Activated CD4-positive, CD25-positive, alpha-beta regulatory T cell treated with anti-CD3 and anti-CD28 coated beads, Interleukin-2, amount 50 U/mL, for 16 hours (primary cell): ENCODE results near the gene DUSP1.

ENCODE experiments used
- DNase-seq: peaks from one replicate; pipeline ENCODE4 v3.0.0-alpha.2; 2020; ENCODE audit warnings: low read depth, low spot score

Gene DUSP1

DNA sequence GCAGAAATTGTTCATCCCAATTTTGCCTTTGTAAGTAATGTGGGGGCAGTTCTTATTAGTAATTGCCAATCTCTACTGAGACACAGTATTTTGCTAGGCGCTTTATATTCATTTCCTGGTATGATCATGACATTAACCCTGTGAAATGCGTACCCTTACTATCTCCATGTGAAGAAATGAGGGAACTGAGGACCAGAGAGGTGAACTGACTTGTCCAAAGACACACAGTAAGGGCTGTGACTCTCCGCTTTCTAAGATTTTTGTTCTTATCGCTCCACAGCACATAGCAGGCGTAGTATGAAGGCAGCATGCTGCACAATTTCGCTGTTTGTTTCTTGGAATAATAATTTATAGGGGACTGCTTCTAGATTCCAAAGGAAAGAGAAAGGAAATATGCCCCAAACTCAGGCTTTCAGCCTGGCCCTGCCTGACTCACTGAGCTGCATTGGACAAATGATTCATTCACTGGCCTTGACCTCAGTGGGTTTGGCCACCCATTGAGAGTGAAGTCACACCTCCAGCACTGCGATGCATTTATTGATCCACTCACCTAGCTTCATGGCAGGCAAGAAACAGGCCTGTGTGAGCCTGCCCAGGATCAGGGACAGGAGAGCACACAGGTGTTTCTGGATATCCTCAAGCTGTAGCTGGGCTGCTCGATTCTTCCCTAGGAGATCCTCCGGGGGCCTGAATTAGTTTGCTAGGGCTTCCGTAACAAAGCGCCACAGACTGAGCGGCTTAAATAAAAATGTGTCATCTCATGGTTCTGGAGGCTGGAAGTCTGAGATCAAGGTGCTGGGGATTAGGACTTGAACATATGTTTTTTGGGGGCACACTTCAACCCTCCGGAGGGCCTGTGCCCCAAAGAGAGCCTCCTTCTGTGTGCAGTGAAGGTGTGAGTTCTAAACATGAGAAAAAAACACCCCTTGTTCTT, 7.2 kb upstream of the DUSP1 start:
- no peak for DNase-seq

DNA sequence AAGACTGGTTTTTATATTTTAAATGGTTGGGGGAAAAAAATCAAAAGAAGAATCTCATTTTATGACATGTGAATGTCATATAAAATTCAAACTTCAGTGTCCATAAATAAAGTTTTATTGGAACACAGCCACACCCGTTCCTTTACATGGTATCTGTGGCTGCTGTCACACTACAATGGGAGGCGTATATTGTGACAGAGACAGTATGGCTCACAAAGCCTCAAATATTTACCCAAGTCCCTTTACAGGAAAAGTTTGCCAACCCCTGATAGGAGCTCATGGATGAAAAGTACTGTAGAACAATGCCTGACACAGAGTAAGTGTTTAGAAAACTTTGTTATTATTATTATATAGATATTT, 5.2 kb upstream of the DUSP1 start:
- no peak for DNase-seq

DNA sequence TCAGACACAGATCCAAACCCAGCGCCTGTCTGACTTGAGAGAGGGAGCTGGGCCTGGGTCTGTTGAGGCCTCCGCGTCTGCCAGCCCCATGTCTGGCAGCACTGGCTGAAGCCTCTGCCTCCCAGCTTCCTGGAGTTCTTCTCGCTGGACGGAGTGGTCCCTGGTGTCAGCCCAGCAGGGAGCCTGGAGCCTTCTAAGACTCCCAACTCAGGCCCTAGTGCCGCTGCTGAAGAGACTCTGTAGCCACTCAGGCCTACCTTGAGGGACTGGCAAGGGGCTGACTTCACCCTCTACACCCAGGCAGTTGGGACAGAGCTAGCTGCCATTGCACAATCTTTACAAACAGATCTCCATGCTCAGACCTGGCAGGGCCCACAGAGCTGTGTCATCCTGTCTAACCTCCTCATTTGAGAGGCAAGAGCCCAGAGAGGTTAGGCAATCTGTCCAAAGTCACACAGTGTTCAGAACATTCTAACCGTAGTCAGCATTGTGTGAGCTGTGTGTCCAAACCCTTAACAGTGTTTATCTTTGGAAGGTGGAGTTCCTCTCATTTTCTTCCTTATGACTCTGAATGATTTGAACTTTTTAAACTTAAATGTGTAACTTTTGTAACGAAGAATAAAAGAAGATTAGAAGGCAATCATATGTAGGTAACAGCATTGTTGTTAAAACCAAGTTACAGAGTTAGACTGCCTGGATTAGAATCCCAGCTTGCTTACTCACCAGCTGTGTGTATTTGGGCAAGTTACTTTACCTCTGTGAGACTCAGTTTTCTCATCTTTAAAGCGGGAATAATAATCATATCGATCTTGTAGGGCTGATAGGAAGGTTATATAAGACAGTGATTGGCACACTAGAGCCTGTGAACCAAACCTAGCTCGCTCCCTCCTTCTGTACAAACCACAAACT, 4.6 kb upstream of the DUSP1 start:
- no peak for DNase-seq

DNA sequence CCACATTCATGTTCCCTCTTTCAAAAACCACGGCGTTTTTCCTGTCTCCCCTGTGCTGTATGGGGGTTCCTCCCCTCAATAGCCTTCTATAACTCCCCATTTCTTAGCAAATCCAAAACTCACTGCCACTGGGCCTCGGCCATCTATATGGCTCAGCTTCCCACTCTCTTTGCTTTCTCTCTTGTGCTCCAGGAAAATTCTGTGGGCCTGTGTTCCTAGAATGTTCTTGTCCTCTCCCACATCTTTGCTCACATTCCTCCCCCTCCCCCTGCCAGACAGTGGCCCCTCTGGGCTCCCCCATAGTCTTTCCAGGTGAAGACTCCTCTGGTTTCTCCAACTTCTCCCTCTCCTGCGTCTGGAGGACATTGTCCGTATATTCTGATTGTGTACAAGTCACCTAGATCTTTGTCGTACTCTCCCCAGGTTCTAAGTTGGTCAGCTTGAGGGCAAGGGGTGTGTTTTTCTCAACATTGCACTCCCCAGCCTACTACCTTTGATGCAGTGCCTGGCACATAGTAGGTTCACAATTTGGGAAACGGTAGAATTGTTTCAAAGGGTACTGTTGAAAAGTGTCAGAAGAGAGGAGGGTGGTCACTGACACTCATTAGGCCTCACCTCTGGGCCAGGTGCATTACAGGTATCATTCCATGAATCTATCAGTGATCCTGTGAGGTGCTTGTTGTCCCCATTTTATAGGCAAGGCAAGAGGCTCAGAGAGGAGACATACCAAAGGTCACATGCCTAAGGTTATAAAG, 3.7 kb upstream of the DUSP1 start:
- no peak for DNase-seq

DNA sequence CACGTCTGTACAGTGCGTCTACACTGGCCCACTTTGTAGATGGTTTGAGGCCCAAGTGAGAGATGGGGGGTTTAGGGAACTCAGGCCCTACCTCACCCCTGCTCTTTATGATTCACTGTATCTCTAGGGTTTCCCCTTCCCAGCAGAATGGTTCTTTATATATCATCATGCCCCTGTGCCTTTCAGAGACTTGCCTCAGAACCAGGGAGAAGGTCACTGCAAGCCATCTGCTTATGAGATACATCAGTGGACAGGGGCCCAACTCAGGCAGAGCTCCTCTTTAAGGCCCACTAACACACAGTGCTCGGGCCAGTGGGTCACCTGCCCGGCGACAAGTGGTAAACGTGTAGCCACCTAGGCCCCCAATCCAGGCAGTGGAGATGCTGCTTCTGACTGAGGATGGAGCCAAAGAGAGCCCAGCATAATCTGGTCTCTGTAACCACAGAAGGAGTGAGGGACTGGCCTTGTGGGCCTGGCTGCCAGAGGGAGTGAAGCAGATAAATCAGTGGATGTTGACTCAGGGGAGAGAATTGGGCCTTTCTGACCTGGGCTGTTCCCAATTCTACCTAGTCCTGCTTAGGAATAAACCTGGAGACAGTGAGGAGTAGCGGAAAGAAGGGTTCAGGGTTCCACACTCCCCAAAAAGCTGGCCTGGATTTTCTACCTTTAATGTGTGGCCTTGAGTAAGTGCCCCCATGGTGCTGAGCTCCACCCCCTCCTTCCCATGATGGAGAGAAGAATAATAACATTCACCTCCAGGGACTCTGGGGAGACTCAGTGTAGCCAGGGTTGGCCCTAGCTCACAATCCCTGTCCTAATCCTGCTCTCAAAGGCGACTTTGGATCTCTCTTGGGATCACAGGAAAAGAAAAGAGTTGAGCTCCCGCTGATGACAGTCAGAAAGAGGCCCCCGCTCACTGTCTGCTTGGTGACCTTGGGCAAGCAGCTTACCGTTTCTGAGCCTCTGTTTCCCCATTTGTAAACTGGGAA, 2.8 kb upstream of the DUSP1 start:
- no peak for DNase-seq

DNA sequence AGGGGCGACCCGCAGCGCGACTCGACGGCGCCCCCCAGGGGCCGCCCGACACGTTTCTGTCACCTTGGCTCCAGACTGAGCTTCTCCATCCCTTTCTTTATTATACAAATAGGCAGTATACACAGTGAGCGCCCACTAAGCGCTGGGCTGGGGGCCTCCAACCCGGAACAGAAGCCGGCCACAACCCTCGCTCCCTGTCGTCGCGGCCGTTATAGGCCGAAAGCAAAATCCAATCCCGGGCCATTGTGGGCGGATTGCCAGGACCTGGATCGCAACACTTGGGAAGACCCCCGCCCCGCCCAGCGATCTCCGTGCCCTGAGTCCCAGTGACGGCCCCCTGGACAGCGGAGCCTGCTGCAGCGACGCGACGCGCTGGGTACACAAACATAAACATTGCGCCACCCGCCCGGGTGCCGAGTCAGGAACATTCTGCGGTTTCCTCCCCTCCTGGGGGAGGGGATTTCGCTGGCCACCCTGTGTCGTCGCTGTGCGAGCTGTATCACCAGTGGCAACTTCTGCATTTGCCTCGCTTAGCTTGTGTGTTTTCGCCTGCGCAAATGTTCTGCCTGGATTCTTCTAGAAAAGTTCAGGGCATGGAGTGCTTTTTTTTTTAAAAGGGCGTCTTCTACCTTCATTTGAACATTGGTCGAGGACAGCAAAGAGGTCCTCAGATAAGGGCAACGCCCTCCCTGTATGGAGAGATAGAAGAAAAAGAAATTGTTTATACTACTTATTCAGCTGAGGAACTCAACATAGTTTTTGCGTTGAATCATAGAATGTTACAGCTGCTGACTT, 1.3 kb upstream of the DUSP1 start:
- peak; percentile 68 for DNase-seq

DNA sequence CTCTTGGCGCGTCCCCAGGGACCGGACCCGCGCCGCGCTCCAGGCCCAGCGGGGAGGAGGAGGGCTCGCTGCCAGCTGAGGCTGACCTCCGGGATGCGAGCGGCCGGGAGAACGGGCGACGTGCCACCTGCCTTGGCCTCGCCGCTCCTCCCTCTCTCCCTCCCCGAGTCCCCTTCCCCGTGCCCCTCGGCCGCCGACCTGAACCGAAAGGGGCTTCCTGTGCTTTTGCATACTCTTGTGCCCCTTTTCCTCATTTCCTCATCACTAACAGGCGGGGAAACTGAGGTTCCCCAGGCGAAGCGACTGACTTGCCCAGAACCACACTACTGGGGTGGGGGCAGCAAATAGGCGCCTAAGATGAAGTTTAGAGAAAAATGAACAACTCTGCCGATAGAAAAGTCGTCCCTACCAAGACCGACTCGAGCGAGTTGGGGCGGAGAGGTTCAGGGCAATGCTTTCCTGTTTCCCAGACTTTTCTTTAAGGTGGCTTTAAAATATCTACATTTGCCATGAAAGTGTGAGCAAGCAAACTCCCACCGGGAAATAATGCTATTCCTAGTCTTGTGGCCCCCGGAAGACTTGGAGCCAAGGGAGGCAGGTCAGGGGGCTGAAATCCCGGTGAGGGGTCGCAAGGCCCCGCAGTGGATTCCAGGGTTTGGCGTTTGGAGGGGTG, 580 bp upstream of the DUSP1 start:
- DNase-seq = no peak

DNA sequence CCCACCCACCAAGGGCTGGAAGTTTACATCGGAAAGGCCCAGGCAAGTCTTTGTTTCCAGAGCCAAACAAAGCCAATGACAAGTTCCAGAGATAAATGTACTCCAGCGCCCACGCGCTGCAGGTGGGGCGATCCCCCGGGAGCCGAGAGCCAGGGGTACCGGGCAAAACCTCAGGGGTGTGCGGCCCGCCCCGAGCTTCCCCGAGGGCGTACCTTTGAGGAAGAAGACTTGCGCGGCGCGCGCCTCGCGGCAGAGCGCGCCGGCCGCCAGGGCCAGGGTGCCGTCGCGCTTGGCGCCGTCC, 671 bp downstream of the DUSP1 start:
- DNase-seq = no peak

DNA sequence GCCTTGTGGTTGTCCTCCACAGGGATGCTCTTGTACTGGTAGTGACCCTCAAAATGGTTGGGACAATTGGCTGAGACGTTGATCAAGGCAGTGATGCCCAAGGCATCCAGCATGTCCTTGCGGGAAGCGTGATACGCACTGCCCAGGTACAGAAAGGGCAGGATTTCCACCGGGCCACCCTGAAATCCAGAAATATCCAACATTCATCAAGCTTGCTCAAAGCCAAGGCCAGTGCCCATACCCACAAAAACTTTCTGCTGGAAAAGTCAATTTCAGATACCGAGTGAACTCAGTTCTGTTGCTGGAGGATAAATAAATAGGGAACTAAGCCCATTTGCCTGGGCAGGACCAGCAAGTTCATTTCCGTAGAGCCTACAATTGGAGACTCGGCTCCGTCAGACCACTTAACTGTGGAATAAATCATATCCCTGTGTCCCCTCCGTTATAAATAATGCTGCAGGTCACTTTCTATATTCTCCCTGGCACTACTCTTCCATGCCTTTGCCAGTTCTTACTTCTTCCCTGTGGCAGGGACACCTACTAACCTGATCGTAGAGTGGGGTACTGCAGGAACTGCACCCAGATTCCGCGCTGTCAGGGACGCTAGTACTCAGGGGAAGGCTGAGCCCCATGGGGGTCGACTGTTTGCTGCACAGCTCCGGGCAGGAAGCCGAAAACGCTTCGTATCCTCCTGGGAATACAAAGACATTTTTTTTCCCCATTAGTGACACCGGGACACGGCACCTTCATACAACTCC, 1.2 kb downstream of the DUSP1 start:
- DNase-seq = no peak

DNA sequence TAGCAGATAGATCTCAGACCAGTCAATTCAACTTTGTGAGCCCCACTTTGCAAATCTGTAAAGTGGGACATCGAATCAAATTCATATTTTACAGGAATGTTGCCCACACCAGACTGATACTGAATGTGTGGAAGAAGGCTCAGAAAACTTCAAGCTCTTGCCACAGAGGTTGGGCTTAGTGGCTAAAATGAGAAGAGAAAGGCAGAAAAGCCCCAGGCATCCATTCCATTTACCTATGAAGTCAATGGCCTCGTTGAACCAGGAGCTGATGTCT, 1.7 kb downstream of the DUSP1 start:
- no peak for DNase-seq

DNA sequence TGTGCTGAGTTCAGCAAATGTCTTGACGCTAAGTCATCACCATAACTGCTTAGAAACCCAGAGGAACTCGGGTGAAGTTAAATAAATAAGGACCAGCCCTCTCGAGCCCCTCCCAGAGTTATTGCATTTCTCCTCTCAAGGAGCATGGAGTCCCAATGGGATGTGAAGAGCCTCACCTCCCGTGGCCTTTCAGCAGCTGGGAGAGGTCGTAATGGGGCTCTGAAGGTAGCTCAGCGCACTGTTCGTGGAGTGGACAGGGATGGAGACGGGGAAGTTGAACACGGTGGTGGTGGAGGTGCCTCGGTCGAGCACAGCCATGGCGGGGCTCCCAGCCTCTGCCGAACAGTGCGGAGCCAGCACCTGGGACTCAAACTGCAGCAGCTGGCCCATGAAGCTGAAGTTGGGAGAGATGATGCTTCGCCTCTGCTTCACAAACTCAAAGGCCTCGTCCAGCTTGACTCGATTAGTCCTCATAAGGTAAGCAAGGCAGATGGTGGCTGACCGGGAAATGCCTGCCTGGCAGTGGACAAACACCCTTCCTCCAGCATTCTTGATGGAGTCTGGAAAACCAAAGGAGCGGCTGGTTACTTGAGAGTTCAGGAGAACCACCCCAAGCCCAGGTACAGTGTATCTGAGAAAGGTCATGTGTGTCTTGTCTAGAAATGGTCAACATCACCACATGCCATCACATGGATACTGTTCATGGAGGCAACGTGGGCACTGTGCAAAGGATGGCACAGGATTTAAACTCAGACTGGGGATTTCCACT, 2.2 kb downstream of the DUSP1 start:
- no peak for DNase-seq

DNA sequence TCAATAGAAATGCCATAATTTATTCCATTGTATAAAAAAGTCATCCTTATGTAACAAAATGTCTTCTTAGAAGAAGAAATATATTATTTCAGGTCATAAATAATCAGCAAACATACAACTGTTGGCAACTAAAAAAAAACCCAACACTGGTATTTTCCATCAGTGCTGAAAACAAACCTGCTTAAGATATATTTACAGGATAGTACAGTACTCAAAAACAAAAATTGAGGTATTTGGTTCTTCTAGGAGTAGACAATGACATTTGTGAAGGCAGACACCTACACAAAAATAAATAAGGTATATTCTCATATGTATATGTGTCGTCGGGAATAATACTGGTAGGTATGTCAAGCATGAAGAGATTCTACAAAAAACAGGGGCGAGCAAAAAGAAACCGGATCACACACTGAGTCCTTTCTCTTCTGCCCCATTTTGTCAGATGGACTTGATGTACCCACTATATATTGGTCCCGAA, 2.9 kb downstream of the DUSP1 start:
- no peak for DNase-seq

DNA sequence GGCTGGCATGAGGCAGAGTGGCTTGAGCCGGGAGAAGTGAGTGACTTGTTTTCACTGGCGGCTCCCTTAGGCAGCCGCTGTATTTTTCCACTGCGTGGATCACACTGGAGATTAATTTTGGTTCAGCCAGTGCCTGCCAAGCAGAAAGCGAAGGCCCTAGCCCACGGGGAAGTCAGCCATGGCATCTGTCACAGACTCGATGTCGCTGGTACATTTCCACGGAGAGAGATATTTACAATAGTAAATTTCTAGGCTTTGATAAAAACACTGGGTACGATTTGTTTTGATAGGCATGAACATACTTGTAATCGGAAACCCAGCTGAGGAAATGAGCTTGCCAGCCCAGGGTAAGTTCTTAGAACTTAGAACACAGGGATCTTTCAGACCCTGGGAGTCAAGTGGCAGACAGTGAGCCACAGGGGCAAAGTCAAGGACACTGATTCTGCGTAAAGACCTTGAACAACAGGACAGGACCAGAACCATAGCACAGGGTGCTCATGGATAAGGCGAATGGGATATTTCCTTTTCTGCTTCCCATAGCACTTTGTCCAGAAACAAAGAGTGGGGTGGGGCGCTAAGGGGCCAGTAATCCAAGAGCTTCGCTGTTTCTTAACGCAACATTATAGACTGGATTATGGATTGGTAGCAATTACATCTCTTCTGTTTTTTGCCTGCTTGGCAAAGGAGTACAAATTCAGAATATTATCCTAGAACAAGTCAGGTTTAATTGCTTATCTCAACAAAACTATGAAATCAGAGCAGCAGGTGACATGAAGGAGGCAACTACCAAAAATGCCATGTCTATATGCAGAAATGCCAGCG, 4.5 kb downstream of the DUSP1 start:
- no peak for DNase-seq

DNA sequence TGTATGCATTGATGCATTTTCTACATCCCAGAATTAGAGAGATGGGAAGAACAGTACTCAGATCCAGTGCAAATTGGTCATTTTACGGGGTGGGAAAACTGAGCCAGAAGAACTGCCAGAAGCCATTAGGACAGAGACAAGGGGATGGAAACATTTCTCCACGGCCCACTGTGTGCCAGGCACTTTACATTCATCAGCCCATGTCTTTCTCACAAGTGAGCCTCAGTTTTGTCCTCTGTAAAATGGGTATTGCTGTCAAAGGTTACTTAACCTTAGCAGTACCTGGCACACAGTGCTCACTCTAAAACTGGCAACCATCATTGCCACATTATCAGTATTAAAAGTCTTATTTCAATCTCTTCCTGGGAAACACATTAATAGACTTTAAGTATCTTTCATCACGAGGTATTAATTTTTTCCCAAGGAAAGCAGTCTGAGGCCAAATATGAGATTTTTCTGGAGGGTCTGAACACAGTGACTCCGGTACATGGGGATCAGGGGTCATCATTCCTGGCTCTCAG, 5.2 kb downstream of the DUSP1 start:
- DNase-seq = no peak

DNA sequence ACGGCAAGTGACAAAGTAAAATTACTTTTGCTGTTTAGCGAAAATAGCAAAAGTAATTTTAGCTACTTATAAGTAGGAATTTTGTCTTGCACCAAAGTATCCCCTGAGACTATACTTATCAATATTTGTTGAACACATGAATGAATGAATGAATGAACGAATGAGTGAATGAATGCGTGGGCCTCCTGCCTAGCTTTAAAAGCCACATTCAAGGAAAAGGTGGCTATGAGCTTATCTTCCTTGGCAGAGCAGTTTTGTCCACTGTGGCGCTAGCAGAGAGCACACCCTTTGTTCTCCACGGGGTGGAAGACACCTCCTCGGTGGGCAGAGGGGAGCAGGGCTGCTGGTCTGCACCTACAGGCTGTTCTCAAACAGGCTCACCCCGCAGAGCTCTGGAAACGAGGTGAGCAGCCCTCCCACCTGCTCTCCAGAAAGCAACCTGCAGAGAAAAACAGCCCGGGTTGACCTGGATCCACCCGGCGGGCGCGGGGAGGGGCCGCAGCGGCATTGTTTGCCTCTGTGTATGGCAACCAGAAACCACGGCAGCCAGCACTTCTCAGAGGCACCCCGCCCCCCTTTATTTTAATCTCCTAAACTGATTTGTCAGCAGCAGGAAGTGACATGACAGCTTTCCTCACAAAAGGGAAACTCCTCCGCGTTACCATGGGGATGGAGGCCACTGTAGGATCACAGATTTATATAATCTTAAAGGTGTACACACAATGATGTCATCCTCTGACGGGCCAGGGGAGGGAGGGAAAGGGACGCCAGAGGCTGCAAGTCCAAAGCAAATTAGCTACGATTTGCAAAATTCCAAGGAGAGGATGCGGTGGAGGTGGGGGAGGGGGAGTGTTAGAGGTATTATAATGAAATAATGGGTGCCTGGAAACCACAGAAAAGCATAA, 5.9 kb downstream of the DUSP1 start:
- DNase-seq = peak; percentile 95

DNA sequence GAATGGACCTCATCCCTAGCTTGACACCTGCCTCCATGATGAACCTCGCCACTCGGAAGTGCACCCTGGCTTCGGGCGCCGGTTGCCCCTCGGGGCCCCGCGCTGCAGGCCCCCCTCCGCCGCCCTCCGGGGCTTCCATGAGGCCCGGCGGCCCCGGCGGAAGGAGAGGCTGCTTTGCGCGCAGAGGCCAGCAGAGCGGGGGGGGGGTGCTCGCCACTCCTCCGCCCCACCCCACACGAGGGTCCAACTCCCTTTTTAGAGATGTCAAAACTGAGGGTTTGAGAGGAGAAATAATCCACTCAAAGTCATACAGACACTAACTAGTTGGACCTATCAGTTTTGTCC, 7.9 kb downstream of the DUSP1 start:
- no peak for DNase-seq
